HL-60 (cell line): Measurements from ENCODE around the gene VRK3.

ENCODE experiments used
- POLR2AphosphoS5 ChIP-seq: IDR thresholded peaks from 2 replicates; pipeline ENCODE4 v1.6.1; 2012; ENCODE audit warnings: low read depth
- TF ChIP-seq, protein P1 (sequence below): IDR thresholded peaks from one replicate; pipeline ENCODE4 v1.5.1; 2011; ENCODE audit warnings: low read length, control low read depth, inconsistent platforms; ENCODE audit not compliant: insufficient read depth

DNA sequence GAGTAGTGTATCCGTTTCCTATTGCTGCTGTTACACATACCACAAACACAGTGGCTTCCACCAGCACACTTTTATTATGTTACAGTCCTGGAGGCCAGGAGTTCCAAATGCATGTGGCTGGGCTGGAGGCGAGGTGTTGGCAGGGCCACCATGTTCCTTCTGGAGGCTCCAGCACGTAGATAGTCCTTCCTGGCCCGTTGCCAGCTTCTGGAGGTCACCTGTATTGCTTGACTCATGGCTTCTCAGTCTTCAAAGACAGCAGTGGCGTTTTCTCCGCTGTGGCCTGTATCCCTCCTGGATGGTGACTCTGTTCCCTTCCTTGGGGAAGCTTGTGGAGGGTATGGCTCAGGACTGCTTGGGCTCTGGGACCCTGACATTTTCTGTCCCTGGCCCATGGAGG is 15.8 kb upstream of the VRK3 start:
- TF ChIP-seq, protein P1, sequence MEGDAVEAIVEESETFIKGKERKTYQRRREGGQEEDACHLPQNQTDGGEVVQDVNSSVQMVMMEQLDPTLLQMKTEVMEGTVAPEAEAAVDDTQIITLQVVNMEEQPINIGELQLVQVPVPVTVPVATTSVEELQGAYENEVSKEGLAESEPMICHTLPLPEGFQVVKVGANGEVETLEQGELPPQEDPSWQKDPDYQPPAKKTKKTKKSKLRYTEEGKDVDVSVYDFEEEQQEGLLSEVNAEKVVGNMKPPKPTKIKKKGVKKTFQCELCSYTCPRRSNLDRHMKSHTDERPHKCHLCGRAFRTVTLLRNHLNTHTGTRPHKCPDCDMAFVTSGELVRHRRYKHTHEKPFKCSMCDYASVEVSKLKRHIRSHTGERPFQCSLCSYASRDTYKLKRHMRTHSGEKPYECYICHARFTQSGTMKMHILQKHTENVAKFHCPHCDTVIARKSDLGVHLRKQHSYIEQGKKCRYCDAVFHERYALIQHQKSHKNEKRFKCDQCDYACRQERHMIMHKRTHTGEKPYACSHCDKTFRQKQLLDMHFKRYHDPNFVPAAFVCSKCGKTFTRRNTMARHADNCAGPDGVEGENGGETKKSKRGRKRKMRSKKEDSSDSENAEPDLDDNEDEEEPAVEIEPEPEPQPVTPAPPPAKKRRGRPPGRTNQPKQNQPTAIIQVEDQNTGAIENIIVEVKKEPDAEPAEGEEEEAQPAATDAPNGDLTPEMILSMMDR = no peak
- no peak for TF ChIP-seq POLR2AphosphoS5
